GM19239 (cell line): ENCODE data around the gene ARMH3.

Experiments used
- DNase-seq: peaks from one replicate; pipeline ENCODE4 v3.0.0; 2011; ENCODE audit warnings: low spot score; ENCODE audit not compliant: insufficient read length
- FAIRE-seq: peaks from 2 replicates; lab custom pipeline; 2011; peaks lifted over from hg19 to GRCh38; lab: Jason Lieb, UNC

Gene ARMH3

GRCh38 chr10:101840102-101840684 lies 215.8 kb downstream of the ARMH3 start:
- DNase-seq (no peak), FAIRE-seq (no peak)

DNA sequence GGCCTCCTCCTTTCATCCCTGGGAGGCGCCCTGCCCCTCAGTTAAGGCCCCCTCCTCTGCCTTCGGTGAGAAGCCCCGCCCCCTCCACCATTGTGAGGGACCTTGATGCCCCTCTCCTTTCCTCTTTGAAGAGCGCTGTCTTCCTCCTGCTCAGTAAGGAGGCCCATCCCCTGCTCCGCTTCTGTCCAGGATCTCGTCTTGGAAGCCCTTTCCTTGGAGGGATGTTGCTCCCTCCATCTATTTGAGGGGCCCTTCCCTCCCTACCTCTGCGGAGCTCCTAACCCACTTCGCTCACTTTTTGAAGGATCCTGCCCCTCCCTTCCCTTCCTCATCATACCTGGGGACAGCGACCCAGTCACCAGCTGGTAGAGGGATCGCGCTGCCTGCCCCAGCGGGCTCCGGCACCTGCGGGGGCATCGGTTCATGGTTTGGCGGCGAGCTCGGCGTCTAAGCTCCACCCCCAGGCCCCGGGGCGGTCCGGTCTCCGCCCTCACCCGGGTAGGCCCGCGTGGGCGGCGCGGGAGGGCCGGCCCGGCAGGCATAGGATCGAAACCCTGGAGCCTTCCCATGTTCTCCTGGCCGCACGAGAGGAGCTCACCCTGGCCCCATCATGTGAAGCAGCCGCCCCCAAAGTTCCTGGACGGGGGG lies 216.4 kb downstream of the ARMH3 start:
- no peak for DNase-seq
- FAIRE-seq, result no peak

GRCh38 chr10:101839002-101839401 lies 217.0 kb downstream of the ARMH3 start:
- DNase-seq (no peak), FAIRE-seq (no peak)

DNA sequence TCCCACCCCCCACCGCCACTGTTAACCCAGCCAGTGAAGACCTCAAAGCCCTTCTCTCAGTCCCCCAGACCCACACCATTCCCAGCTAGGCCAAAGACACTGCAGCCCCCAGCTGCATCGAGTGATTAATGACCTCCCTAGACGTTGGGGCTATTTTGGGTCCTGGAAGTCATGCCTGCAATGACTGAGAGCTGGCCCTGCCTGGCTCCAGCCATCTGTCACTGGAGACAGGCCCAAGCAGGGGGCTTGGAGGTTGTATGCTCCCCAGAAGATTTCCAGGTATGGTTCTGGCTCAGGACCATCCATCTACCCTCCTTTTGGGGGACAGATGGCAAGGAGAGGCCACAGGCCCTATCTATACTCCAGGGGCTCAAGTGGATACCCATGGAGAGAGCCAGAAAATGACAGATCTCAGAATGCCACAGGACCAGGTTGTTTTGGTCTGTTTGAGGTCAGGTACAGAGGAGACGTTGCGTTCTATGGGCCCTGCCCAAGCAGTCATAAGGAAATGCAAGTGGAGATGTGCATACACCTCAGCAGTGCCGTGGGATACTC lies 217.5 kb downstream of the ARMH3 start:
- FAIRE-seq, result no peak
- DNase-seq, result no peak

DNA sequence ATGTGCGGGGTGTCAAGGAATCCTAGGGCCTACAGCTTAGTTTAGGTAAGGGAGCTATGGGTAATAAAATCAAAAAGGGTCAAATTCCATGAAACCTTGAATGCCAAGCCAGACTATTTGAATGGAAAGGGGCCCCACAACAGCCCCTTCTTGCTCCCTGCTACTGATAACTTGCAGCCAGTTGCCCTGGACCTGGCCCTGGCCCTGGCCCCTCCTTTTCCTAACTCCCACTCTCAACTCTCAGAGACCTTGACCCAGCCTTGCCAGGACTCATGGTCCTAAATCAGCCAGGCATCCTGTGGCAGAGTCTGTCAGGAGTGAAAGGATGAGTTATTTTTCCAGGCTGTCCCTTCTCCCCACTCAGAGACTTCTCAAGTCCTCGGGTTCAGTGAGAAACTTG lies 218.2 kb downstream of the ARMH3 start:
- FAIRE-seq, result no peak
- no peak for DNase-seq

- no peak for DNase-seq
- no peak for FAIRE-seq
Observed at GRCh38 chr10:101835362-101835761, 220.6 kb downstream of the ARMH3 start.

DNA sequence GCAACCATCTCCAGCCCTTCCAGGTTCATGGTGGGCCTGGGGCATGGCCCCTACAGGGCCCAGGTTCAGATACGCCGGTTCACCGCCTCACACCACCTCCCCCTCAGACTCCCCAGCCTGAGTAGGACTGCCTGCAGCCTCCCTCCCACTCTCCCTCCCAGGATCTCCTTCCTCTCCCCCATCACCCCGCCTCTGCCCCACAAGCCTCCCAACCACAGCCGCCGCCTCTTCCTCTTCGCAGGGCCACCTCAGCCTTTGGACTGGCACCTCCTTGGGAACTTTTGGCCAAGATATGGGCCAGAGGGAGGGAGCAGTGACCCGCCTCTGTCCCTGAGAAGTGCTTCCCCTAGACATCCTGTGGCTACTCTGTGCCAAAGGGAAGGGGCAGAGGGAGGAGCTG lies 221.6 kb downstream of the ARMH3 start:
- FAIRE-seq, result no peak

GRCh38 chr10:101833466-101833865 lies 222.5 kb downstream of the ARMH3 start:
- DNase-seq, result no peak
- no peak for FAIRE-seq

More for the DNA sequence above, 221.6 kb downstream of the ARMH3 start:
- no peak for DNase-seq

- DNase-seq (no peak), FAIRE-seq (no peak)
Observed at GRCh38 chr10:101832325-101832771, 223.6 kb downstream of the ARMH3 start.

DNA sequence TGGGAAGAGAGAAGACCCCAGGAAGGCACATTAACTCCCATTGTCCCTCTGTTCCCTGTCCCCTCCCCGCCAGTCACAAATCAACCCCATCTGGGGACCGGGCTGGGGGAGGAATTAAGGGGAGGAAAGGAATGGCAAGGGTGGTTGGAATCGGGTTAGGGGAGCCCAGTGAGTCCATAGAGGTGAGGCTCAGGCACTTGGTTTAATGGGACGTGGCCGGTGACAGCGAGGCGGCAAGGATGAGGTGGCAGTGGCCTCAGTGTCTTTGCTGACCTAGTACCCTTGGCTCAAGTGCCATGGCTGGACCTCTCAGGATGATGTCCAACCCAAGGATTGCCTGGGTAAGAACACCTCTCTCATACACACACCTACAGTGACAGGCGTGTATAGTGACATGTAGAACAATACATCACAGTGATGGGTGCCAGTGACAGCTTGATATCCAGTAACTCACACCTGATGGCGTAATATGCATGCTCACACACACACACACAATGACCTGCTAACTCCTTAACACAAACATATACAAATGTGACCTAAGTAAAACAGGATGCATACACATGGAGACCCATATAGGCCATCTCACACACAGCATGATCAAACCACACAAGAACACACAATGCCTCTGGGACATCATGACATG lies 224.7 kb downstream of the ARMH3 start:
- DNase-seq, result no peak
- FAIRE-seq, result peak; percentile 68

- DNase-seq, result peak; percentile 74
- peak; percentile 97 for FAIRE-seq
Observed at GRCh38 chr10:101830322-101831168, 225.4 kb downstream of the ARMH3 start.

- DNase-seq (no peak), FAIRE-seq (no peak)
Observed at GRCh38 chr10:101829561-101830315, 226.2 kb downstream of the ARMH3 start.

DNA sequence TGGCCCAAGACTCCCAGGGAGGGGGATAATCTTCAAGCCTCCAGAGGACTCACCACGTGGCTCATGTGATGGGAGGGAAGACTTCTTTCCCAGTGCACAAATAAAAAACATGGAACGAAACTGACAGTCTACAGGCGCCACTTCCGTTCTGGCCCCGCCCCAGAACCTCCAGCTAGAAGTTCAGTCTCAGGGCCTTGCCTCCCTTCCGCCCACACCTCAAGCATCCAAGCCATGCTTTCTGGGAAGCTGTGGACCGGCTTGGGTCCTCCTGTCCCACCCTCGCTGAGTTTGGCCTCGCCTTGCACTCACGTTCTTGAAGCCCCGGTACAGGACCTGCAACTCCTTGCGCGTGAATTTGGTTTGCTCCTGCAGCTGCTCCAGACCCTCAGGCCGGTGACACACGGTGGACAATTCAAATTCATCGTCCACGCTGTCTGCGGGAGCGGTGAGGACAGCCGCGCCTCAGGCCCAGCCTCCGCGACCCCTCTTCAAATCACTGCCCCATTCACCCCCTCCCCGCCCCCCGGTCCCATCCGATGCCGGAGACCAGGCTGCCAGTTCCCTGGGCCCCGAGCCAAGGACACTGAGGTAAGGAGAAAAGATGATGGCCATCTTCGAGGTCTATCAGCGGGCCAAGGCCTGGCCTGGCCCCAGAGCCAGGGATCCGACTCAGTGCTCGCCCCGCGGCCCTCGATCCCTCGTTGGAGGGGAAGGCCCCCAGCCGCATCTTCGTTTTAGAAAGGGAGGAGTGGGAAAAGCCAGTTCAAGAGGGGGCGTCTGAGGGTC lies 227.0 kb downstream of the ARMH3 start:
- DNase-seq (no peak), FAIRE-seq (no peak)

GRCh38 chr10:101827919-101828600 lies 227.9 kb downstream of the ARMH3 start:
- DNase-seq (no peak), FAIRE-seq (no peak)

DNA sequence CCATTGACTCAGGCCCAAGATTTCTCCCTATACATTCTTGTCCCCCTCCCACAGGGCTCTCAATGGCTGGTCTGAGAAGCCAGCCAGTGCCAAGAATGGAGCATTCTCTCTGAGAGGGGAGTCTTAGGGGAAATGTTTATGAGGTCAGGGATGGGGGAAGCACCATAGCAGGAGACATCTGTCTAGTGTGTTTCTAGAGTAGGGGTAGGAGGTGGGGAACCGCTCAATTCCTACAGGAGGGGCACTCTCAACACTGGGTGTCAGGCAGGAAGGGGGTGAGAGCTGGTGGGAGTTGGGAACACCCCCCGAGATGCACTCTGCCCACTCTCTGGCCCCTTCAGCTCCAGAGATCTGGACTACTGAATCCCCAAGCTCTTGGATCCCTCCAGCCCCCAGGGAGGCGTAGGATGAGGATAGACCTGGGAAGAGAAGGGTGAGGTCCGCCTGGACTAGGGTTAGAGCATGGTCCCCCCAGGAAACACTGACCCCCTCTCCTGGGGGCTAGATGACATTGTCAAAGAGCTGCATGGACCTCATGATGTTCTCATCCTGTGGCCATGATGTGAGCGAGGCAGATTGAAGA lies 229.0 kb downstream of the ARMH3 start:
- no peak for DNase-seq

DNA sequence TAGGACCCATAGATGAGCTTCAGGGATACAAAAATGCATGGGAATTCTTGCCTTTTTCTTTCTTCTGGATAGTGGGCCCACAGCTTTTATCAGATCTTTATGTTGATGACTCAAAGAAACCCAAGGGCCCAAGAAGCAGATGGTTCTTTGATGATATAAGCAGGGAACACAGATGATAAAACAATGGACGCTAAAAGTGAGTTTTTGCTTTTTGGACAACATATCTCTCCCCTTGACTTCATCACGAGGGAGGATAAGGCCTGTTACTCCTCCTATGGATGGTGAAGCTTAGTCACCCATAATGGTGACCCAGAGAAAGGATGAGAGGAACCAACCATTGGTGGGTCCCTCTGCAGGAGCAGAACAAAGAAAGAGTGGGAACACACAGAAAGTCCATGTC lies 231.2 kb downstream of the ARMH3 start:
- DNase-seq (no peak), FAIRE-seq (no peak)

More for the DNA sequence above, 229.0 kb downstream of the ARMH3 start:
- FAIRE-seq, result no peak

DNA sequence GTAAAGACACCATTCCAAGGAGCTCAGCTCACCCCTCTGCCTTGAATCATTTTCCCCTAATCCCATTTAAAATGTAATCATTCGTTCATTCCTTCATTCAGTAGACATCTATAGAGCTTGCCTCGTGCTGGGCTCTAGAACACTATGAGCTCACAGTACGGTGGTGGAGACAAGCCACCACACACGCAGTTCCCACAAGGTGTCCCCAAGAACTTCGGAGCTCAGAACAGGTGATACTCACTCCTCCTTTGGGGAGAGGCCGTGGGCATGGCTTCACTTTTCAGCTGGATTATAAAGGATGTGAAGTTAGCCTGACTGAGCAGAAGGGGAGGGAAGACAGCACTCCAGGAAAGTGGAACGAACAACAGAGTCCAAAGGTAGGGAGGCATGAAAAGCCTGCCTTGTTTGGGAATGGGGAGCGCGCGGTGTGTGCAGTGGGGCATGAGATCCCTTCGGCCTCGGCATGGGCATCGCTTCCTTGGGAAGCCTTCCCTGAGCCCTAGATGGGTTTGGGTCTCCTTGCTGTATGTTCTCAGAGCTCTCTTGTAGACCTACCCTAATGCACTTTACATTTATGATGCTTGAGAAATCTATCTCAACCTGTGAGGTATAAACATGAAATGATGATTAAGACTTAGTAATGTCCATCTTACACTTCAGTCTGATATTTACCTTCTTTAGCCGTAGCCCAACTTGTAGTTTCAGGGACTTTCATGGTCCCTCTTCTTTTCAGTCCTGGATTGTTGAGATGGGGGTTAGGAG lies 236.9 kb downstream of the ARMH3 start:
- DNase-seq (no peak), FAIRE-seq (no peak)
